Measurements from ENCODE around the gene ACADVL.

The ACADVL gene

GRCh38 chr17:7239091-7240027 is 19.6 kb downstream of the ACADVL start, which contains the start of gene PHF23:
Gene PHF23 (minus strand): TSS chr17:7239457. CDS start chr17:7239279, 178 bp downstream.
- H3K4me3 ChIP-seq (replicated peaks; ENCODE audit: insufficient read depth, low read length): peak within 1 kb of the TSS; percentile 63
- H3K27me3 ChIP-seq (ENCODE audit: insufficient read depth, poor library complexity, severe bottlenecking): no peaks in the 10 kb centered on the region
- peak within 1 kb of the TSS; percentile 96 for H3K27ac ChIP-seq (replicated peaks)
- TF ChIP-seq SPI1 (IDR thresholded peaks at IDR 0.05; ENCODE audit: borderline replicate concordance, low read depth) (peak; percentile 73), CTCF (IDR thresholded peaks at IDR 0.05; ENCODE audit: insufficient read depth, low read length) (no peak), GABPA (IDR thresholded peaks at IDR 0.05; ENCODE audit: low read depth) (peak; percentile 86), POLR2AphosphoS5 (IDR thresholded peaks at IDR 0.05; ENCODE audit: low read depth) (0 out of 2 replicates have a peak, but pooled peaks have one; percentile 22)
- TF ChIP-seq, protein P1, sequence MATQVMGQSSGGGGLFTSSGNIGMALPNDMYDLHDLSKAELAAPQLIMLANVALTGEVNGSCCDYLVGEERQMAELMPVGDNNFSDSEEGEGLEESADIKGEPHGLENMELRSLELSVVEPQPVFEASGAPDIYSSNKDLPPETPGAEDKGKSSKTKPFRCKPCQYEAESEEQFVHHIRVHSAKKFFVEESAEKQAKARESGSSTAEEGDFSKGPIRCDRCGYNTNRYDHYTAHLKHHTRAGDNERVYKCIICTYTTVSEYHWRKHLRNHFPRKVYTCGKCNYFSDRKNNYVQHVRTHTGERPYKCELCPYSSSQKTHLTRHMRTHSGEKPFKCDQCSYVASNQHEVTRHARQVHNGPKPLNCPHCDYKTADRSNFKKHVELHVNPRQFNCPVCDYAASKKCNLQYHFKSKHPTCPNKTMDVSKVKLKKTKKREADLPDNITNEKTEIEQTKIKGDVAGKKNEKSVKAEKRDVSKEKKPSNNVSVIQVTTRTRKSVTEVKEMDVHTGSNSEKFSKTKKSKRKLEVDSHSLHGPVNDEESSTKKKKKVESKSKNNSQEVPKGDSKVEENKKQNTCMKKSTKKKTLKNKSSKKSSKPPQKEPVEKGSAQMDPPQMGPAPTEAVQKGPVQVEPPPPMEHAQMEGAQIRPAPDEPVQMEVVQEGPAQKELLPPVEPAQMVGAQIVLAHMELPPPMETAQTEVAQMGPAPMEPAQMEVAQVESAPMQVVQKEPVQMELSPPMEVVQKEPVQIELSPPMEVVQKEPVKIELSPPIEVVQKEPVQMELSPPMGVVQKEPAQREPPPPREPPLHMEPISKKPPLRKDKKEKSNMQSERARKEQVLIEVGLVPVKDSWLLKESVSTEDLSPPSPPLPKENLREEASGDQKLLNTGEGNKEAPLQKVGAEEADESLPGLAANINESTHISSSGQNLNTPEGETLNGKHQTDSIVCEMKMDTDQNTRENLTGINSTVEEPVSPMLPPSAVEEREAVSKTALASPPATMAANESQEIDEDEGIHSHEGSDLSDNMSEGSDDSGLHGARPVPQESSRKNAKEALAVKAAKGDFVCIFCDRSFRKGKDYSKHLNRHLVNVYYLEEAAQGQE (IDR thresholded peaks at IDR 0.05; ENCODE audit: insufficient replicate concordance, low read depth): no peak
- DNase-seq (ENCODE audit: low read depth in 1 of 2, low spot score in 1 of 2): peak; percentile 87 to 96

DNA sequence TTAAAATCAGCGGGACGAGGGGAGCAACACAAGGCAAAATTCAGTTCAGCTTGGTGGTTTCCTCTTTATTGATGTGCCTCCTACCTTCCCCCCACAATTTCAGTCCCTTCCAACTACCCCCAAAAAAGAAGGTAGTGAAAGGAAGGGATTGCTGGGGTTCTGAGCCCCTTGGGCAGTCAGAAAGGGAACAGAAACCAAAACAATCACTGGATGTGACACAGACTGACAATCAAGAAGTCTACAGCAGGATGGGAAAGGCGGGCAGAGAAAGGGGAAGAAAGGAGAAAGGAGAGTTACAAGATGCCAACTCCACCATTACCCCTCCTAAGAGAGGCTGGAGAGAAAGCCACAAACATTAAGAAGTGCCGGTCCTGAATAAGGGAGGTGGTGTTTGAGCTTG is 20.6 kb downstream of the ACADVL start:
- DNase-seq (ENCODE audit: low read depth in 1 of 2, low spot score in 1 of 2): peak in 1 of 2 experiments; percentile 28
- H3K4me3 ChIP-seq (replicated peaks; ENCODE audit: insufficient read depth, low read length): peak overlapping the region; percentile 71
- TF ChIP-seq GABPA (IDR thresholded peaks at IDR 0.05; ENCODE audit: low read depth) (no peak), POLR2AphosphoS5 (IDR thresholded peaks at IDR 0.05; ENCODE audit: low read depth) (no peak), SPI1 (IDR thresholded peaks at IDR 0.05; ENCODE audit: borderline replicate concordance, low read depth) (no peak), CTCF (IDR thresholded peaks at IDR 0.05; ENCODE audit: insufficient read depth, low read length) (no peak)
- TF ChIP-seq, protein P1 (IDR thresholded peaks at IDR 0.05; ENCODE audit: insufficient replicate concordance, low read depth): no peak
- peak overlapping the region; percentile 96 for H3K27ac ChIP-seq (replicated peaks)
- H3K27me3 ChIP-seq (ENCODE audit: insufficient read depth, poor library complexity, severe bottlenecking): no peaks in the 10 kb centered on the region

GRCh38 chr17:7241090-7241733 is 21.5 kb downstream of the ACADVL start:
- DNase-seq (ENCODE audit: low read depth in 1 of 2, low spot score in 1 of 2): no peak
- Histone ChIP-seq H3K27me3 (ENCODE audit: insufficient read depth, poor library complexity, severe bottlenecking) (no peaks in the 10 kb centered on the region), H3K4me3 (replicated peaks; ENCODE audit: insufficient read depth, low read length) (peak overlapping the region; percentile 71), H3K27ac (replicated peaks) (peak overlapping the region; percentile 96)
- TF ChIP-seq SPI1 (IDR thresholded peaks at IDR 0.05; ENCODE audit: borderline replicate concordance, low read depth) (no peak), GABPA (IDR thresholded peaks at IDR 0.05; ENCODE audit: low read depth) (no peak), POLR2AphosphoS5 (IDR thresholded peaks at IDR 0.05; ENCODE audit: low read depth) (no peak)

Measured in HL-60 (cell line).